IPS-18a (cell line): ENCODE data around the gene XRCC3.
"Not testable (repeated sequence)": the region's sequence is repeated elsewhere in the genome, so short reads cannot be mapped to it uniquely, and the experiment has no call there.

Experiments
- H3K27ac ChIP-seq: one replicate; pipeline ENCODE4 v1.5.1; 2013; ENCODE audit warnings: low read length
- H3K27me3 ChIP-seq: one replicate; pipeline ENCODE4 v1.6.1; 2013; ENCODE audit warnings: mild to moderate bottlenecking, low read length; ENCODE audit not compliant: control insufficient read depth, insufficient read depth
- H3K36me3 ChIP-seq: one replicate; pipeline ENCODE4 v1.6.1; 2013; ENCODE audit warnings: low read depth, low read length; ENCODE audit not compliant: control insufficient read depth
- H3K4me1 ChIP-seq: one replicate; pipeline ENCODE4 v1.6.1; 2013; ENCODE audit warnings: low read depth, low read length; ENCODE audit not compliant: control insufficient read depth
- H3K4me3 ChIP-seq: one replicate; pipeline ENCODE4 v1.5.1; 2013; ENCODE audit warnings: low read length
- H3K9ac ChIP-seq: one replicate; pipeline ENCODE4 v1.6.1; 2013; ENCODE audit warnings: mild to moderate bottlenecking, low read length, moderate library complexity
- H3K9me3 ChIP-seq: one replicate; pipeline ENCODE4 v1.6.1; 2013; ENCODE audit warnings: low read depth, low read length; ENCODE audit not compliant: control insufficient read depth

Gene XRCC3

GRCh38 chr14:103693515-103693914, 21.7 kb downstream of the XRCC3 start:
- Histone ChIP-seq H3K4me1 (no peaks in the 10 kb centered on the region), H3K4me3 (no peak overlapping the region), H3K36me3 (peaks cover 30% of the 10 kb centered on the region), H3K9ac (no peak overlapping the region), H3K9me3 (no peaks in the 10 kb centered on the region), H3K27me3 (no peaks in the 10 kb centered on the region), H3K27ac (no peak overlapping the region)

- Histone ChIP-seq H3K27me3 (no peaks in the 10 kb centered on the region), H3K36me3 (peaks cover 35% of the 10 kb centered on the region), H3K27ac (no peak overlapping the region), H3K4me1 (no peaks in the 10 kb centered on the region), H3K9ac (no peak overlapping the region), H3K9me3 (no peaks in the 10 kb centered on the region), H3K4me3 (no peak overlapping the region)
These were observed 22.4 kb downstream of the XRCC3 start for GRCh38 chr14:103692871-103693270.

GRCh38 chr14:103692159-103692558, 23.1 kb downstream of the XRCC3 start:
- H3K4me3 ChIP-seq = no peak overlapping the region
- no peaks in the 10 kb centered on the region for H3K9me3 ChIP-seq
- H3K4me1 ChIP-seq = no peaks in the 10 kb centered on the region
- H3K36me3 ChIP-seq = peaks cover 38% of the 10 kb centered on the region
- no peaks in the 10 kb centered on the region for H3K27me3 ChIP-seq
- no peak overlapping the region for H3K9ac ChIP-seq
- H3K27ac ChIP-seq = no peak overlapping the region

- H3K27ac ChIP-seq, H3K4me3 ChIP-seq, H3K9me3 ChIP-seq, H3K27me3 ChIP-seq, H3K4me1 ChIP-seq, H3K9ac ChIP-seq: not testable (repeated sequence)
- peaks cover 42% of the 10 kb centered on the region for H3K36me3 ChIP-seq
These were observed 23.6 kb downstream of the XRCC3 start for GRCh38 chr14:103691655-103692054.

- H3K4me1 ChIP-seq = no peaks in the 10 kb centered on the region
- H3K9ac ChIP-seq = no peak overlapping the region
- H3K27me3 ChIP-seq = no peaks in the 10 kb centered on the region
- H3K36me3 ChIP-seq = peaks cover 50% of the 10 kb centered on the region
- H3K9me3 ChIP-seq = no peaks in the 10 kb centered on the region
- no peak overlapping the region for H3K27ac ChIP-seq
- H3K4me3 ChIP-seq = no peak overlapping the region
These were observed 24.9 kb downstream of the XRCC3 start for GRCh38 chr14:103690332-103690731.

- Histone ChIP-seq H3K4me1 (no peaks in the 10 kb centered on the region), H3K27me3 (no peaks in the 10 kb centered on the region), H3K4me3 (no peak overlapping the region), H3K36me3 (peaks cover 58% of the 10 kb centered on the region), H3K9ac (no peak overlapping the region), H3K27ac (no peak overlapping the region), H3K9me3 (no peaks in the 10 kb centered on the region)
These were observed 26.0 kb downstream of the XRCC3 start for GRCh38 chr14:103688906-103689902.

- no peak overlapping the region for H3K27ac ChIP-seq
- no peaks in the 10 kb centered on the region for H3K27me3 ChIP-seq
- no peaks in the 10 kb centered on the region for H3K4me1 ChIP-seq
- H3K4me3 ChIP-seq = no peak overlapping the region
- no peak overlapping the region for H3K9ac ChIP-seq
- peaks cover 60% of the 10 kb centered on the region for H3K36me3 ChIP-seq
- no peaks in the 10 kb centered on the region for H3K9me3 ChIP-seq
These were observed 26.8 kb downstream of the XRCC3 start for GRCh38 chr14:103688441-103688840.

- Histone ChIP-seq H3K4me3 (no peak overlapping the region), H3K9ac (no peak overlapping the region), H3K27me3 (no peaks in the 10 kb centered on the region), H3K4me1 (no peaks in the 10 kb centered on the region), H3K36me3 (peaks cover 60% of the 10 kb centered on the region), H3K27ac (no peak overlapping the region), H3K9me3 (no peaks in the 10 kb centered on the region)
These were observed 27.5 kb downstream of the XRCC3 start for GRCh38 chr14:103687712-103688111.

GRCh38 chr14:103686831-103687485, 28.3 kb downstream of the XRCC3 start:
- Histone ChIP-seq H3K4me1 (no peaks in the 10 kb centered on the region), H3K27ac (no peak overlapping the region), H3K9ac (no peak overlapping the region), H3K9me3 (no peaks in the 10 kb centered on the region), H3K4me3 (no peak overlapping the region), H3K36me3 (peaks cover 55% of the 10 kb centered on the region), H3K27me3 (no peaks in the 10 kb centered on the region)

- Histone ChIP-seq H3K9ac (no peak overlapping the region), H3K36me3 (peaks cover 66% of the 10 kb centered on the region), H3K9me3 (no peaks in the 10 kb centered on the region), H3K4me1 (no peaks in the 10 kb centered on the region), H3K27me3 (no peaks in the 10 kb centered on the region), H3K4me3 (no peak overlapping the region), H3K27ac (no peak overlapping the region)
These were observed 29.7 kb downstream of the XRCC3 start for GRCh38 chr14:103685276-103686211.

- peaks cover 73% of the 10 kb centered on the region for H3K36me3 ChIP-seq
- no peak overlapping the region for H3K4me3 ChIP-seq
- H3K9ac ChIP-seq = no peak overlapping the region
- H3K4me1 ChIP-seq = no peaks in the 10 kb centered on the region
- H3K27me3 ChIP-seq = no peaks in the 10 kb centered on the region
- H3K27ac ChIP-seq = no peak overlapping the region
- H3K9me3 ChIP-seq = no peaks in the 10 kb centered on the region
These were observed 30.4 kb downstream of the XRCC3 start for GRCh38 chr14:103684871-103685270.
